Stimulated activated CD8-positive, alpha-beta memory T cell treated with anti-CD3 and anti-CD28 coated beads, Interleukin-15, amount 100 ng/mL, for 24 hours (primary cell): Measurements from ENCODE around the gene ALDOB.

ENCODE experiments used
- DNase-seq: peaks from one replicate; pipeline ENCODE4 v3.0.0-alpha.2; 2020; ENCODE audit warnings: low read depth

ALDOB gene

DNA sequence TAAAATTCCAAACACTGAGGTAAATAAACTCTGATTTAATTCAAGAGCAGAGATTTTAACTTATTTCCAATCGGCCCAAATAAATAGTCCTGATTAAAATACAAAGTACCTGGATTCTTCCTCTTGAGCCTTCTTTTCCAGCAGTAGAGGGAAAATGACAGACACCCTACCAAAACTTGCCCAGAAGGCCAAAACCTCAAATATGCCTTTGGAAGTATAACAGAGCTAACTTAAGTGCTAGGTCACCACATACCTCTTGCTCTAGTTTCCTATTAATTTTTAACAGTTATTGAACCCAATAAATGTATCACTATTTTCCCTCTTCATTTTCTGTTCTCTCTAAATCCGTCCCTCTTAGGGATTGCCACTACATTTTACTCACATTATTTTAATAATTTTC lies 52.2 kb downstream of the ALDOB start:
- no peak for DNase-seq

- no peak for DNase-seq
Observed at GRCh38 chr9:101381833-101382342, 53.7 kb downstream of the ALDOB start.

DNA sequence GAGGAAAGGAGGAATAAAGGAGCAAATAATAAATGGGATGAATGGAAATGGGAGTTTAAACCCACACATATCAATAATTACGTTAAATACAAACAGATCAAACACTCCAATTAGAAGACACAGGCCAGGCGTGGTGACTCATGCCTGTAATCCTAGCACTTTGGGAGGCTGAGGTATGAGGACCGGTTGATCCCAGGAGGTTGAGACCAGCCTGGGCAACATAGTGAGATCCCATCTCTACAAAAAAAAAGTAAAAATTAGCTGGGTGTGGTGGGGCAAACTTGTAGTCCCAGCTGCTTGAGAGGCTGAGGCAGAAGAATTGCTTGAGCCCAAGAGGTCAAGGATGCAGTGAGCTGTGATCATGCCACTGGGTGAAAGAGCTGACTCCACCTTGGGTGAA lies 54.5 kb downstream of the ALDOB start:
- no peak for DNase-seq

GRCh38 chr9:101380295-101380694 lies 55.3 kb downstream of the ALDOB start:
- DNase-seq: no peak

DNA sequence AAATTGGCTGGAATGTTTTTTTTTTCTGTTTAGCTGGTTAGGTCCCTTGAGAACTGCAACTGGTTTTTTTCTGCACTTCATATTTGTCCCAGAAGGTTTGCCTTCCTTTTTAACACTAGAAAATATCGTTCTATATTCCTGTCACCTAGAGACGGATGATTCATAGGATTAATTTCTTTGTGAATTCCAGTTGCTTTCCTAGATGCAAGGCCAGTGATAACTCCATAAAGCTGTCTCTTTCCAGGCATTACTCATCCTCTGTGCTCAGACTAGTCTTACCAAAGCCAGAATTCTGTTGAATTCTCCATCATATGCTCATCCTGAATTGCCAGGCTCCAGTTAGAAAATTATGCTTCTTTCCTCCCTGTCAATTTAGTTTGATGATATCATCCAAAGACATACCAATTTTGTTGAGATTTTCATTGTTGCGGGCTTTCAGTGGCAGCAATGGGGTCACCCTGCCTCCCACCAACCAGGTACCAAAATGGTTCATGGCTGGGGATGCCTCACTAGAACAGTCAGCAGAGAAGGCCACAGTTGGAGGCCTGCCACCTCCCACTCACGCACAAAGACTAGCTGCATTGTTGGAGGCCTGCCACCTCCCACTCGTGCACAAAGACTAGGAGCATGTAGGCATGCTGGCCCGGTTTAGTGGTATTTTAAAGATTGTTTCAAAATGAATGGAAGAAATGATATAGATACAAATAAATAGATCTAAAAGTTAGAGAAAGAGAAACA lies 59.3 kb downstream of the ALDOB start:
- DNase-seq: no peak

GRCh38 chr9:101375546-101375945 lies 60.0 kb downstream of the ALDOB start:
- no peak for DNase-seq

- no peak for DNase-seq
Observed at GRCh38 chr9:101372327-101373118, 63.1 kb downstream of the ALDOB start.

- DNase-seq: no peak
Observed at GRCh38 chr9:101371813-101372212, 63.8 kb downstream of the ALDOB start.
